H1 (cell line): Measurements from ENCODE around the gene NUCB1. TPM values are rescaled to one million over a fixed set of nuclear protein-coding genes. Genes with fewer than 3 reads are reported as not detected.

Experiments
- CTCF ChIA-PET: fragments of 300-600 bp; sonication (Branson Sonifier 250); formaldehyde crosslinking; loops from one replicate; lab custom pipeline; 2021; ENCODE audit not compliant: partially characterized antibody; lab: Charles Lee
- POLR2A ChIA-PET: fragments of 300-600 bp; sonication (Branson Sonifier 250); formaldehyde crosslinking; loops from one replicate; lab custom pipeline; 2021; ENCODE audit warnings: inconsistent platforms; ENCODE audit not compliant: partially characterized antibody; lab: Charles Lee
- DNase-seq, 2 experiments: peaks; one replicate each; pipeline versions ENCODE4 v3.0.0 to v3.0.0-alpha.2; 2010 to 2022; ENCODE audit warnings: low spot score in 2 of 2, low read depth in 1 of 2, mixed read lengths in 1 of 2
- FAIRE-seq: peaks from 2 replicates; lab custom pipeline; 2011; peaks lifted over from hg19 to GRCh38; lab: Jason Lieb, UNC
- H2AFZ ChIP-seq: 2 replicates; pipeline ENCODE4 v1.8.1; 2012; ENCODE audit warnings: low read length, inconsistent platforms
- H2AK5ac ChIP-seq: 2 replicates; pipeline ENCODE4 v1.6.1; 2013; ENCODE audit warnings: low read depth, low read length
- H2BK120ac ChIP-seq: replicated peaks from 2 replicates; pipeline ENCODE3; 2013; ENCODE audit warnings: low read depth, low read length, inconsistent platforms
- H2BK12ac ChIP-seq: 2 replicates; pipeline ENCODE4 v1.6.1; 2013; ENCODE audit warnings: low read depth, low read length
- H2BK15ac ChIP-seq: 2 replicates; pipeline ENCODE4 v1.6.1; 2013; ENCODE audit warnings: low read length
- H2BK20ac ChIP-seq: 2 replicates; pipeline ENCODE4 v1.6.1; 2013; ENCODE audit warnings: low read length
- H2BK5ac ChIP-seq: 2 replicates; pipeline ENCODE4 v1.6.1; 2013; ENCODE audit warnings: low read depth, low read length
- H3K14ac ChIP-seq: 2 replicates; pipeline ENCODE4 v1.6.1; 2013; ENCODE audit warnings: inconsistent platforms; ENCODE audit not compliant: insufficient read length
- H3K18ac ChIP-seq: 2 replicates; pipeline ENCODE4 v1.6.1; 2013; ENCODE audit warnings: low read length; ENCODE audit errors: extremely low read depth
- H3K23ac ChIP-seq: 2 replicates; pipeline ENCODE4 v1.6.1; 2013; ENCODE audit warnings: inconsistent platforms; ENCODE audit not compliant: insufficient read length
- H3K23me2 ChIP-seq: 2 replicates; pipeline ENCODE4 v1.6.1; 2013; ENCODE audit warnings: low read depth, low read length
- H3K27ac ChIP-seq: 2 replicates; pipeline ENCODE4 v1.6.1; 2011; ENCODE audit warnings: low read depth, low read length, inconsistent platforms
- H3K27me3 ChIP-seq, 4 experiments: replicated peaks in 1 of 4; 1 replicate in 1 of 4; 2 replicates in 3 of 4; pipeline versions ENCODE4 v1.6.1 to v1.8.1; 2011 to 2013; ENCODE audit warnings: low read length in 3 of 4, mild to moderate bottlenecking in 3 of 4, inconsistent platforms in 2 of 4, mixed read lengths in 2 of 4, moderate library complexity in 1 of 4; ENCODE audit not compliant: control insufficient read depth in 3 of 4, insufficient read depth in 3 of 4; ENCODE audit errors: extremely low read depth in 1 of 4
- H3K36me3 ChIP-seq, 4 experiments: 2 replicates each; pipeline versions ENCODE4 v1.6.1 to v1.8.1; 2011 to 2013; ENCODE audit warnings: mild to moderate bottlenecking in 4 of 4, low read length in 3 of 4, moderate library complexity in 2 of 4, control low read depth in 1 of 4, inconsistent platforms in 1 of 4; ENCODE audit not compliant: insufficient read depth in 4 of 4, control insufficient read depth in 2 of 4
- H3K4ac ChIP-seq: replicated peaks from 2 replicates; pipeline ENCODE3; 2013; ENCODE audit warnings: low read length, low read depth, mixed read lengths, inconsistent platforms; ENCODE audit not compliant: insufficient read length
- H3K4me1 ChIP-seq, 4 experiments: replicated peaks in 1 of 4; 1 replicate in 1 of 4; 2 replicates in 3 of 4; pipeline versions ENCODE4 v1.6.1 to v1.8.1; 2011 to 2013; ENCODE audit warnings: low read length in 3 of 4, inconsistent platforms in 2 of 4, mixed read lengths in 1 of 4; ENCODE audit not compliant: insufficient read depth in 4 of 4, control insufficient read depth in 3 of 4
- H3K4me2 ChIP-seq, 2 experiments: 2 replicates each; pipeline versions ENCODE4 v1.6.1 to v1.8.1; 2011 to 2013; ENCODE audit warnings: low read depth in 2 of 2, low read length in 2 of 2, control low read depth in 1 of 2, inconsistent platforms in 1 of 2, mild to moderate bottlenecking in 1 of 2; ENCODE audit not compliant: insufficient read depth in 1 of 2
- H3K4me3 ChIP-seq, 4 experiments: fragments of 200-600, 300-600 bp in 1 of 4; sonication (generic), shearing (Covaris generic), sonication (Bioruptor Twin) in 1 of 4; 2 replicates each; pipeline versions ENCODE4 v1.5.1 to v1.8.1; 2011 to 2016; ENCODE audit warnings: low read length in 4 of 4, low read depth in 3 of 4, control low read depth in 2 of 4, inconsistent platforms in 2 of 4, mild to moderate bottlenecking in 2 of 4, mixed read lengths in 1 of 4, moderate library complexity in 1 of 4; ENCODE audit not compliant: insufficient read depth in 2 of 4; ENCODE audit errors: extremely low read depth in 1 of 4
- H3K56ac ChIP-seq: replicated peaks from 2 replicates; pipeline ENCODE3; 2013; ENCODE audit warnings: low read depth, mild to moderate bottlenecking, mixed read lengths, low read length, inconsistent platforms; ENCODE audit not compliant: insufficient read length
- H3K79me1 ChIP-seq: 2 replicates; pipeline ENCODE4 v1.6.1; 2013; ENCODE audit warnings: low read depth, low read length, control low read depth
- H3K79me2 ChIP-seq, 2 experiments: 2 replicates each; pipeline versions ENCODE4 v1.6.1 to v1.8.1; 2012 to 2013; ENCODE audit warnings: low read length in 2 of 2, mild to moderate bottlenecking in 2 of 2, inconsistent platforms in 1 of 2; ENCODE audit not compliant: insufficient read depth in 2 of 2, control insufficient read depth in 1 of 2
- H3K9ac ChIP-seq, 4 experiments: replicated peaks in 1 of 4; 1 replicate in 1 of 4; 2 replicates in 3 of 4; pipeline versions ENCODE4 v1.6.1 to v1.8.1; 2011 to 2013; ENCODE audit warnings: low read depth in 3 of 4, low read length in 3 of 4, control low read depth in 2 of 4, mild to moderate bottlenecking in 2 of 4, moderate library complexity in 2 of 4, inconsistent platforms in 1 of 4; ENCODE audit errors: extremely low read depth in 1 of 4
- H3K9me3 ChIP-seq, 2 experiments: 2 replicates each; pipeline versions ENCODE4 v1.6.1 to v1.8.1; 2012 to 2013; ENCODE audit warnings: mild to moderate bottlenecking in 2 of 2, moderate library complexity in 2 of 2, control low read depth in 1 of 2, inconsistent platforms in 1 of 2, low read depth in 1 of 2, low read length in 1 of 2, mixed read lengths in 1 of 2; ENCODE audit not compliant: insufficient read depth in 2 of 2
- H4K20me1 ChIP-seq, 2 experiments: replicated peaks in 1 of 2; 2 replicates each; pipeline versions ENCODE3 to v1.8.1; 2011 to 2013; ENCODE audit warnings: inconsistent platforms in 2 of 2, low read length in 2 of 2, mild to moderate bottlenecking in 1 of 2; ENCODE audit not compliant: insufficient read depth in 2 of 2, control insufficient read depth in 1 of 2
- H4K5ac ChIP-seq: 2 replicates; pipeline ENCODE4 v1.6.1; 2013; ENCODE audit warnings: low read length, low read depth, mixed read lengths, inconsistent platforms; ENCODE audit not compliant: insufficient read length
- H4K8ac ChIP-seq: 2 replicates; pipeline ENCODE4 v1.8.0; 2013; ENCODE audit warnings: mild to moderate bottlenecking, moderate library complexity, low read length, inconsistent platforms; ENCODE audit not compliant: insufficient read depth; ENCODE audit errors: extremely low read depth
- H4K91ac ChIP-seq: replicated peaks from 2 replicates; pipeline ENCODE3; 2013; ENCODE audit warnings: low read length, mixed read lengths, inconsistent platforms; ENCODE audit not compliant: insufficient read length
- BCL11A ChIP-seq, 2 experiments: IDR thresholded peaks; one replicate each; pipeline ENCODE4 v1.6.1; 2011; ENCODE audit warnings: low read depth in 2 of 2, low read length in 2 of 2, mild to moderate bottlenecking in 2 of 2
- CBX5 ChIP-seq: fragments of 300-800, 300-1000 bp; sonication (generic); IDR thresholded peaks from 2 replicates; pipeline ENCODE4 v1.7.1; 2016; ENCODE audit warnings: antibody characterized with exemption, low read length, low read depth
- GTF2F1 ChIP-seq: IDR thresholded peaks from 2 replicates; pipeline ENCODE4 v1.6.1; 2012; ENCODE audit warnings: low read depth, low read length, improper control_type of control experiment, borderline replicate concordance
- JUND ChIP-seq: IDR thresholded peaks from 2 replicates; pipeline ENCODE4 v1.6.1; 2011; ENCODE audit warnings: mild to moderate bottlenecking, improper control_type of control experiment, low read length
- MAFK ChIP-seq: IDR thresholded peaks from 2 replicates; pipeline ENCODE4 v1.6.1; 2012; ENCODE audit warnings: low read depth, mild to moderate bottlenecking, improper control_type of control experiment, low read length
- SIRT6 ChIP-seq: IDR thresholded peaks from one replicate; pipeline ENCODE4 v1.7.1; 2012; ENCODE audit warnings: low read length, inconsistent platforms
- SP2 ChIP-seq: IDR thresholded peaks from 2 replicates; pipeline ENCODE4 v1.6.1; 2012; ENCODE audit warnings: mild to moderate bottlenecking, low read length, inconsistent platforms
- SRF ChIP-seq: IDR thresholded peaks from 2 replicates; pipeline ENCODE4 v1.6.1; 2011; ENCODE audit warnings: mild to moderate bottlenecking, low read depth, low read length, moderate library complexity
- TAF1 ChIP-seq: IDR thresholded peaks from 2 replicates; pipeline ENCODE4 v1.6.1; 2011; ENCODE audit warnings: mild to moderate bottlenecking, low read depth, low read length
- TAF7 ChIP-seq: optimal IDR thresholded peaks from 2 replicates; pipeline ENCODE3; 2011; ENCODE audit warnings: low read depth, mild to moderate bottlenecking, inconsistent platforms, low read length, moderate library complexity, borderline replicate concordance
- YY1 ChIP-seq: IDR thresholded peaks from 2 replicates; pipeline ENCODE4 v1.6.1; 2011; ENCODE audit warnings: low read depth, mild to moderate bottlenecking, low read length
- WGBS, 2 experiments: shearing (Covaris generic) in 1 of 2; methylation state at CpG; one replicate each; pipeline versions ENCODE4 v1.1.6 to v1.1.7; 2013 to 2015; ENCODE audit warnings: low lambda C conversion rate in 2 of 2, mixed read lengths in 2 of 2, inconsistent platforms in 1 of 2, low coverage in 1 of 2, missing lambda C conversion rate in 1 of 2; ENCODE audit not compliant: insufficient replicate concordance in 2 of 2, insufficient coverage in 1 of 2, insufficient read length in 1 of 2; ENCODE audit errors: extremely low coverage in 1 of 2, missing lambda C conversion rate in 1 of 2; 5-methylcytosine and 5-hydroxymethylcytosine counted together
- polyA plus RNA-seq, 7 experiments: library from polyadenylated mRNA; depleted of rRNA in 3 of 7; stranded (reverse) in 5 of 7; unstranded in 2 of 7; fragments of >200 nt in 5 of 7; fragments of 200-250 nt in 2 of 7; gene quantifications; 1 replicate in 5 of 7; 2 replicates in 1 of 7; 4 replicates in 1 of 7; pipeline versions ENCODE4 v1.2.1 to v1.2.3, GENCODE V29; 2011 to 2013; ENCODE audit warnings: missing spikeins in 2 of 7, mixed read lengths in 2 of 7
- total RNA-seq: library from RNA; stranded (reverse); fragmentation: NEBNext Ultra II Directional; extraction: Animal tissue kit (Norgen Biotek cat#: 25700); gene quantifications from 2 replicates; pipeline ENCODE4 v1.2.1, GENCODE V29; 2021

The NUCB1 gene
- total and polyA plus RNA-seq, 2 of the 8 experiments (the other 6 are each of a cell fraction or from before 2014, with no cell fraction given): 111 to 121 TPM

- ChIA-PET POLR2A (interaction anchor here (0.6 to 5.4 kb wide), 24 partner anchors 9 to 348 kb away, joined by 3 to 56 read pairs (median 3); partner anchors contain the start of genes BAX, GYS1, NUCB1 and PPP1R15A), CTCF (interaction anchor here (0.6 to 1.4 kb wide), 11 partner anchors 9 to 463 kb away, joined by 3 to 6 read pairs (median 3); partner anchors contain the start of genes GYS1 and RUVBL2)
- peaks cover 2% of the 10 kb centered on the region; the same call in 1 of the 2 replicates for H3K79me1 ChIP-seq
- no peak overlapping the region for H2BK5ac ChIP-seq
- H3K36me3 ChIP-seq: peaks cover 2 to 28% (median 10%) of the 10 kb centered on the region in 4 experiments; a peak in 5 of 8 replicates
- H3K4me1 ChIP-seq: peaks cover 4 to 15% (median 9%) of the 10 kb centered on the region in 4 experiments
- FAIRE-seq: no peak
- H3K23me2 ChIP-seq: peaks cover 17% of the 10 kb centered on the region; the same call in 1 of the 2 replicates
- H4K91ac ChIP-seq: no peak overlapping the region
- no peak overlapping the region for H4K8ac ChIP-seq
- no peak overlapping the region for H3K27ac ChIP-seq
- H3K9ac ChIP-seq: no peak overlapping the region
- H3K4me2 ChIP-seq: no peak overlapping the region
- no peak overlapping the region for H4K5ac ChIP-seq
- no peak overlapping the region for H3K4me3 ChIP-seq
- no peak overlapping the region for H3K56ac ChIP-seq
- H2AFZ ChIP-seq: no peak overlapping the region
- H4K20me1 ChIP-seq: peaks cover 3 to 13% of the 10 kb centered on the region in 2 experiments
- peaks cover 0 to 13% of the 10 kb centered on the region in 2 experiments; a peak in 2 of 4 replicates for H3K79me2 ChIP-seq
- H2BK20ac ChIP-seq: no peak overlapping the region
- H3K14ac ChIP-seq: no peak overlapping the region
- no peak overlapping the region for H2BK120ac ChIP-seq
- no peaks in the 10 kb centered on the region for H3K27me3 ChIP-seq
- H3K9me3 ChIP-seq: no peaks in the 10 kb centered on the region
- no peak overlapping the region for H2BK15ac ChIP-seq
- H2AK5ac ChIP-seq: no peak overlapping the region
- no peak overlapping the region for H3K23ac ChIP-seq
- no peak overlapping the region for H3K4ac ChIP-seq
- no peak for DNase-seq
- WGBS, 2 experiments: 85% methylated on average over 14 of the region's 14 CpGs; no CpG with 5 or more reads in 1 of the 2 experiments
- H2BK12ac ChIP-seq: no peak overlapping the region
- peak overlapping the region; percentile 6; the same call in 1 of the 2 replicates for H3K18ac ChIP-seq
- TF ChIP-seq SRF (no peak), MAFK (peak; percentile 56; the same call in 1 of the 2 replicates), CBX5 (no peak), JUND (no peak), SP2 (no peak), SIRT6 (no peak), YY1 (no peak), TAF7 (no peak), TAF1 (no peak), BCL11A (IDR thresholded peaks at IDR 0.05; ENCODE audit: low read depth in 2 of 2, low read length in 2 of 2) (no peak), GTF2F1 (no peak)
Measured at GRCh38 chr19:48967346-48968178, 67.5 kb downstream of the NUCB1 start.
